ENCODE measurements around the gene RAB7B. TPM values are rescaled to one million over a fixed set of nuclear protein-coding genes. Genes with fewer than 3 reads are reported as not detected.

The RAB7B gene
- total and polyA plus RNA-seq, 2 donors (not counting 1 experiment from before 2014, with no cell fraction given), result 9.1 to 15.5 TPM

DNA sequence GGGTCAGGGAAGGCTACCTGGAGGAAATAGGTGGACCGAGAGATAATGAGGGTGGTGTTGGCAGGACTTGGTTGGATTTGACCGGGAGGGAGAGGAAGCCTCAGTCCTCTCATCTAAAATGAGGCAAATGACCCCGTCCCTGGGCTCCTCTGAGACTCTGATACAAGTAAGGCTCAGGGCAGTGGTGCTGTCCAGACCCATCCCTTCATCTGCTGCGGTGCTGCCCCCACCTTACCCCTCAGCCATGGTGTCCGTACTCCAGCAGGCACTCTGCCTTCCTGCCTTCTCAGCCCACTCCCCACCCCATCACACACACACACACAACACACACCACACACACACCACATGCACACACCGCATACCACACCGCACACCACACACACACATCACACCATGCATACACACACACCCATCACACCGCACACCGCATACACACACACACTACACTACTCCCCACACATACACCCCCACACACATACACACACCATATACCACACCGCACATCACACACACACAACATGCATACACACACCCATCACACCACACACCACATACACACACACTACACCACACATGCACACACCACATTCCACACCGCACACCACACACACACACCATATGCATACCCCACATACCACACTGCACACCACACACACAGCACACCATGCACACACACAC, 30.6 kb downstream of the RAB7B start:
- peak in 1 of 2 donors; percentile 64 for DNase-seq (ENCODE audit: low read depth in 2 of 2)
- H3K4me2 ChIP-seq (ENCODE audit: extremely low read depth, insufficient read depth, low read length), result no peak overlapping the region
- H3K9me3 ChIP-seq (ENCODE audit: control insufficient read depth, insufficient read depth, low read depth, low read length), result no peaks in the 10 kb centered on the region
- no peak overlapping the region for H3K4me3 ChIP-seq (replicated peaks in 1 of 4; ENCODE audit: control extremely low read depth in 1 of 4, insufficient read depth in 1 of 4, low read depth in 3 of 4, low read length in 4 of 4)
- H2AFZ ChIP-seq (ENCODE audit: low read length), result no peak overlapping the region
- no peaks in the 10 kb centered on the region for H3K36me3 ChIP-seq (ENCODE audit: control insufficient read depth, insufficient read depth, low read length)
- no peaks in the 10 kb centered on the region for H3K27me3 ChIP-seq (ENCODE audit: control insufficient read depth, insufficient read depth, low read length)
- no peaks in the 10 kb centered on the region for H4K20me1 ChIP-seq (ENCODE audit: control insufficient read depth, extremely low read depth, insufficient read depth, low read length)
- H3K27ac ChIP-seq (ENCODE audit: insufficient read depth, low read length), result no peak overlapping the region
- H3K9ac ChIP-seq (ENCODE audit: insufficient read depth, low read length), result no peak overlapping the region
- H3K79me2 ChIP-seq (ENCODE audit: control insufficient read depth, insufficient read depth, low read length), result no peaks in the 10 kb centered on the region
- TF ChIP-seq EZH2 (IDR thresholded peaks at IDR 0.05; ENCODE audit: low read length, missing control alignments), result no peak
- TF ChIP-seq, protein P1, sequence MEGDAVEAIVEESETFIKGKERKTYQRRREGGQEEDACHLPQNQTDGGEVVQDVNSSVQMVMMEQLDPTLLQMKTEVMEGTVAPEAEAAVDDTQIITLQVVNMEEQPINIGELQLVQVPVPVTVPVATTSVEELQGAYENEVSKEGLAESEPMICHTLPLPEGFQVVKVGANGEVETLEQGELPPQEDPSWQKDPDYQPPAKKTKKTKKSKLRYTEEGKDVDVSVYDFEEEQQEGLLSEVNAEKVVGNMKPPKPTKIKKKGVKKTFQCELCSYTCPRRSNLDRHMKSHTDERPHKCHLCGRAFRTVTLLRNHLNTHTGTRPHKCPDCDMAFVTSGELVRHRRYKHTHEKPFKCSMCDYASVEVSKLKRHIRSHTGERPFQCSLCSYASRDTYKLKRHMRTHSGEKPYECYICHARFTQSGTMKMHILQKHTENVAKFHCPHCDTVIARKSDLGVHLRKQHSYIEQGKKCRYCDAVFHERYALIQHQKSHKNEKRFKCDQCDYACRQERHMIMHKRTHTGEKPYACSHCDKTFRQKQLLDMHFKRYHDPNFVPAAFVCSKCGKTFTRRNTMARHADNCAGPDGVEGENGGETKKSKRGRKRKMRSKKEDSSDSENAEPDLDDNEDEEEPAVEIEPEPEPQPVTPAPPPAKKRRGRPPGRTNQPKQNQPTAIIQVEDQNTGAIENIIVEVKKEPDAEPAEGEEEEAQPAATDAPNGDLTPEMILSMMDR (conservative IDR thresholded peaks at IDR 0.05 in 1 of 2, IDR thresholded peaks at IDR 0.05 in 1 of 2; ENCODE audit: low read depth in 1 of 2, low read length in 2 of 2), result no peak
- no peaks in the 10 kb centered on the region for H3K4me1 ChIP-seq (ENCODE audit: control insufficient read depth, extremely low read depth, insufficient read depth, low read length)

DNA sequence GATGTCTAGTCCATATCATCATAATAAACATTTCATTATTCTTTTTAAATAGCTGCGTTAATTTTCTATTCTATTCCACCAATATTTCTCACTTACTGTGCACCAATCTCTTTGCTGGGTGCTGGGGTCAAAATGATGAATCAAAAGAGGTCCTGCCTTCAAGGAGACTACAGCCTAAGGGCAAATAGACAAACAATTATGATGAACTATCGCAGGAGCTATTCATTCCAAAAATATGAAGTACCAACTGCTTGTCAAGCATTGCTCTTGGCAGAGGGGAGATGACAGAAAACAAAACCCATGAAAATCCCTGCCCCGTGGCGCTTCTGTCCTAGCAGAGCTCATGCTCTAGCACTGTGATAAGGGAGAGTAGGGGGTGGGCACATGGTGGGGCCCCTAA, 31.1 kb downstream of the RAB7B start:
- H3K4me2 ChIP-seq (ENCODE audit: extremely low read depth, insufficient read depth, low read length), result no peak overlapping the region
- H3K27ac ChIP-seq (ENCODE audit: insufficient read depth, low read length), result no peak overlapping the region

DNA sequence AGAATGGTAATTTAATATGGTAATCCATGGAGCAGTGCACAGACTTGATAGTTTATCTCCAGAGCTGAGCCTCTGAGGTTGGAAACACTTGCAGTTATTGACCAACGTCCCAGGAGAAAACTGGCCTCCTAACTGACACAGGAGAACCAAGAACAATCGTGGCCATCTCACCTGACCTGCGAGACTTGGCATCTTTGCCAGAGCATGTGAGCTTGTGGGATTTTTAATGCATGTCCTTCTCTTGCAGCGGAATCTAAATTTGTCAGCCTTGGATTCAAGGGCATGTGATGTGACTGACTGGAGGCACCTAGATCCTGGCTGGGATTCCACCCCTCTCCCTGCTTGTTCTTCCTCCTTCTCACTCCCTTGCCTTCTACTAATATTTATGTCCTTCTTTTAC, 32.1 kb downstream of the RAB7B start:
- Histone ChIP-seq H3K9ac (ENCODE audit: insufficient read depth, low read length) (no peak overlapping the region), H4K20me1 (ENCODE audit: control insufficient read depth, extremely low read depth, insufficient read depth, low read length) (no peaks in the 10 kb centered on the region), H3K4me2 (ENCODE audit: extremely low read depth, insufficient read depth, low read length) (no peak overlapping the region), H3K4me1 (ENCODE audit: control insufficient read depth, extremely low read depth, insufficient read depth, low read length) (no peaks in the 10 kb centered on the region), H3K27me3 (ENCODE audit: control insufficient read depth, insufficient read depth, low read length) (no peaks in the 10 kb centered on the region), H3K9me3 (ENCODE audit: control insufficient read depth, insufficient read depth, low read depth, low read length) (no peaks in the 10 kb centered on the region), H2AFZ (ENCODE audit: low read length) (no peak overlapping the region), H3K79me2 (ENCODE audit: control insufficient read depth, insufficient read depth, low read length) (no peaks in the 10 kb centered on the region), H3K36me3 (ENCODE audit: control insufficient read depth, insufficient read depth, low read length) (no peaks in the 10 kb centered on the region), H3K4me3 (replicated peaks in 1 of 4; ENCODE audit: control extremely low read depth in 1 of 4, insufficient read depth in 1 of 4, low read depth in 3 of 4, low read length in 4 of 4) (no peak overlapping the region), H3K27ac (ENCODE audit: insufficient read depth, low read length) (no peak overlapping the region)
- no peak for DNase-seq (ENCODE audit: low read depth in 2 of 2)
- TF ChIP-seq, protein P1 (conservative IDR thresholded peaks at IDR 0.05 in 1 of 2, IDR thresholded peaks at IDR 0.05 in 1 of 2; ENCODE audit: low read depth in 1 of 2, low read length in 2 of 2), result no peak
- TF ChIP-seq EZH2 (IDR thresholded peaks at IDR 0.05; ENCODE audit: low read length, missing control alignments), result no peak

More for the DNA sequence above, 31.1 kb downstream of the RAB7B start:
- H4K20me1 ChIP-seq (ENCODE audit: control insufficient read depth, extremely low read depth, insufficient read depth, low read length), result no peaks in the 10 kb centered on the region
- no peak overlapping the region for H2AFZ ChIP-seq (ENCODE audit: low read length)
- no peaks in the 10 kb centered on the region for H3K4me1 ChIP-seq (ENCODE audit: control insufficient read depth, extremely low read depth, insufficient read depth, low read length)
- no peaks in the 10 kb centered on the region for H3K36me3 ChIP-seq (ENCODE audit: control insufficient read depth, insufficient read depth, low read length)
- H3K9me3 ChIP-seq (ENCODE audit: control insufficient read depth, insufficient read depth, low read depth, low read length), result no peaks in the 10 kb centered on the region
- H3K27me3 ChIP-seq (ENCODE audit: control insufficient read depth, insufficient read depth, low read length), result no peaks in the 10 kb centered on the region
- TF ChIP-seq, protein P1 (conservative IDR thresholded peaks at IDR 0.05 in 1 of 2, IDR thresholded peaks at IDR 0.05 in 1 of 2; ENCODE audit: low read depth in 1 of 2, low read length in 2 of 2), result no peak
- TF ChIP-seq EZH2 (IDR thresholded peaks at IDR 0.05; ENCODE audit: low read length, missing control alignments), result no peak
- H3K4me3 ChIP-seq (replicated peaks in 1 of 4; ENCODE audit: control extremely low read depth in 1 of 4, insufficient read depth in 1 of 4, low read depth in 3 of 4, low read length in 4 of 4), result no peak overlapping the region
- DNase-seq (ENCODE audit: low read depth in 2 of 2), result no peak
- no peak overlapping the region for H3K9ac ChIP-seq (ENCODE audit: insufficient read depth, low read length)
- no peaks in the 10 kb centered on the region for H3K79me2 ChIP-seq (ENCODE audit: control insufficient read depth, insufficient read depth, low read length)
